NCI-H128 (cell line): ENCODE results near the gene METTL9.

Experiments used
- DNase-seq: peaks from one replicate; lab custom pipeline; 2025; ENCODE audit not compliant: unreplicated experiment; lab: John Stamatoyannopoulos, UW

Gene METTL9

DNA sequence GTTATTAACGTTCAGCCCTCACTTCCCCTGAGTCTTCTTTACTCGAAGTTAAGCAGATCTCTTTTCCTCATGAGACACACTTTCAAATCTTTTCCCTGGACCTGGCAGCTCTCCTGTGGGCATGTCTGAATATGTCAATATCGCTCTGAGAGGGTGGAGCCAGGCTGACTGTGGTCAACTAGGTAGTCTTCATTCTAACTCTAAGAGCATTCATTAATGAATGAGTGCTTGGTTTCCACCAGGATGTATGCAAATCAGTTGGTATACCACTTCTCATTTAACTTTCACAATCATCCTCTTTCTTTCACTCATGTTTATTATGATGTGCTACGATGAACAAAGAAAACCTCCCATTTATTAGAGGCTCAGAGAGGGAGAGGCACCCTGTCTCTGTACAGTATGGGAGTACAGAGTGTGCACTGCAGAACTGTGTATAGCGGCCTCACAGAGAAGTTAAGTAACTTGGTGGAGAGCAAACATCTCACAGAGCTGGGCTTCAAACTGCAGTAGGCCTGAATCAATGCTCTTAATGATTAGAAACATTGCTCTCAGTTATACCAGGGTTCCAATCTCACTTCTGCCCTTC lies 104.3 kb downstream of the METTL9 start:
- DNase-seq, result no peak

- no peak for DNase-seq
These were observed 104.9 kb downstream of the METTL9 start for GRCh38 chr16:21704266-21704665.

DNA sequence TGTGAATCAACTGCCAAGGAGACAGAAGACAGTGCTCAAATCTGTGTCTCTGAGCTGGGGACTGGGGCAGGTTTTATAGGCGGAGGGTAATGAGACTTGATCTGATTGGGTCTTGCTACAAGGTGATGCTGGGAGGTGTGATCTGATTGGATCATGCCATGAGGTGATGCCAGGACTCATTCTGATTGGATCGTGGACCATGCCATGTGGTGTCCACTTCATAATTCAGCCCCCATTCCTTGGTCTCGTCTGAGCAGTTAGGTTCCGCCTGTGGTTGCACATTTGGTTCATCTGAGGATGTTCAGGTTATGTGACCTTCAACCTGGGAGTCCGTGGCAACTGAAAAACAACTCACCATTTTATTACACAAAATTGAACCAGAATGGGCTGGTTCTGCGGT lies 105.4 kb downstream of the METTL9 start:
- no peak for DNase-seq
